Measurements from ENCODE around the gene EBF3. TPM values are rescaled to one million over a fixed set of nuclear protein-coding genes. Genes with fewer than 3 reads are reported as not detected.

The EBF3 gene
- total RNA-seq, 1 experiment from 2014 or later = 56.2 TPM

DNA sequence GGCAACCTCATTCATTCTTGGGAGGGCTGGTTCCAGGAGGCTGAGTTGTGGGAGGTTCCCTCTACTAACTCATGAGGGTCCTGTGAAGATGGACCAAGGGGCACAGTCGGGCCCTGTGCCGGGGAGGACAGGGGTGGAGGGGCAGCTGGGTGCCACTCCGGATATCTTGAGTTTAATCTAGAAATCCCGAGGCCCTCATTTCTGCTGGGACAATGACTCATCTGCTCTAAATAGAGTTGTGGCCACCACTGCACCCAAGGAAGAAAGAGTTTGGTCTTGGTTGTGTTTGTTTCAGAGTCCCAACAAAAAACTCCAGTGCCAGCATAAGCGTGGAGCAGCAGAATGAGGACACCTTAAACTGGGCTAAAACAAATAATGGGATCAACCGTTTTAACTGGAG is 82.4 kb downstream of the EBF3 start:
- Histone ChIP-seq H3K27ac (ENCODE audit: low read depth, low read length, poor library complexity, severe bottlenecking) (no peak overlapping the region), H3K4me1 (ENCODE audit: insufficient read depth, low read length, poor library complexity, severe bottlenecking) (peaks cover 10% of the 10 kb centered on the region), H3K9me3 (ENCODE audit: low read depth, low read length, poor library complexity, severe bottlenecking) (no peaks in the 10 kb centered on the region), H3K4me3 (ENCODE audit: low read depth, low read length, poor library complexity, severe bottlenecking) (no peak overlapping the region), H3K27me3 (replicated peaks; ENCODE audit: insufficient read depth, low read depth, low read length, poor library complexity) (no peaks in the 10 kb centered on the region), H3K36me3 (ENCODE audit: insufficient read depth, low read length, poor library complexity, severe bottlenecking) (peaks cover 4% of the 10 kb centered on the region)
- ChIA-PET POLR2A (ENCODE audit: low non-redundant PET) (no interaction called here), CTCF (no interaction called here)
- DNase-seq (ENCODE audit: low spot score) = no peak
- TF ChIP-seq, protein P1, sequence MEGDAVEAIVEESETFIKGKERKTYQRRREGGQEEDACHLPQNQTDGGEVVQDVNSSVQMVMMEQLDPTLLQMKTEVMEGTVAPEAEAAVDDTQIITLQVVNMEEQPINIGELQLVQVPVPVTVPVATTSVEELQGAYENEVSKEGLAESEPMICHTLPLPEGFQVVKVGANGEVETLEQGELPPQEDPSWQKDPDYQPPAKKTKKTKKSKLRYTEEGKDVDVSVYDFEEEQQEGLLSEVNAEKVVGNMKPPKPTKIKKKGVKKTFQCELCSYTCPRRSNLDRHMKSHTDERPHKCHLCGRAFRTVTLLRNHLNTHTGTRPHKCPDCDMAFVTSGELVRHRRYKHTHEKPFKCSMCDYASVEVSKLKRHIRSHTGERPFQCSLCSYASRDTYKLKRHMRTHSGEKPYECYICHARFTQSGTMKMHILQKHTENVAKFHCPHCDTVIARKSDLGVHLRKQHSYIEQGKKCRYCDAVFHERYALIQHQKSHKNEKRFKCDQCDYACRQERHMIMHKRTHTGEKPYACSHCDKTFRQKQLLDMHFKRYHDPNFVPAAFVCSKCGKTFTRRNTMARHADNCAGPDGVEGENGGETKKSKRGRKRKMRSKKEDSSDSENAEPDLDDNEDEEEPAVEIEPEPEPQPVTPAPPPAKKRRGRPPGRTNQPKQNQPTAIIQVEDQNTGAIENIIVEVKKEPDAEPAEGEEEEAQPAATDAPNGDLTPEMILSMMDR (conservative IDR thresholded peaks at IDR 0.05; ENCODE audit: low read depth, low read length) = no peak
- TF ChIP-seq EZH2 (IDR thresholded peaks at IDR 0.05; ENCODE audit: borderline replicate concordance, low read depth, low read length, poor library complexity, severe bottlenecking) = no peak
- intact Hi-C loops (cut with micrococcal nuclease; ENCODE audit: unreplicated experiment) = no loop called here
- no TSS peak for BruUV-seq (replicated peaks)

DNA sequence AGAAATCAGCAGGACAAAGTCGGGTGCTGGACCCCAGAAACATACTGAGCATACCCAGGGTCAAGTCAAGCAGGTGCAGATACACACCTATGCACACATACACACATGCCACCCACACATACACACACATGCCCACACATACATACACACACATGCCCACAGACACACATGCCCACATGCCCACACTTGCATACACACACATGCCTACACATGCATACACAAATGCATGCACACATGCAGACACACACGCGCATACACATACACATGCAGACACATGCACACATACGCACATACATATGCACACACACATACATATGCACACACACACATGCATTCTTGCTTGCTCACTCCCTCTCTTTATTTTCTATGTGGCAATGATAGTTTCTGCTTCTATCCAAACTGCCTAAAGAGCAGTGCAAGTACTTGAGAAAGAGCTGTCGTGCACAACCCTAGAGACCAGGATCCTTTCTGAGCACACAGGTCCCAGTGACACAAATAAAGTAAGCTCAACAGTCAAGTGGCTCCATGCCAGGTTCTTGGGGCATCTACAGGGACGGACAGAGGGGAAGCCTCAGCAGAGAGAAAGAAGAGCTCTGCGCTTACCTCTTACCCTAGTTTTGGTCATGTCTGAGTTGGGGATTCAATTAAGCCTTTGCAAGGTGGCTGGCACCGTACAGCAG is 83.7 kb downstream of the EBF3 start:
- CTCF ChIA-PET = no interaction called here
- Histone ChIP-seq H3K4me1 (ENCODE audit: insufficient read depth, low read length, poor library complexity, severe bottlenecking) (peaks cover 10% of the 10 kb centered on the region), H3K27ac (ENCODE audit: low read depth, low read length, poor library complexity, severe bottlenecking) (no peak overlapping the region), H3K9me3 (ENCODE audit: low read depth, low read length, poor library complexity, severe bottlenecking) (no peaks in the 10 kb centered on the region), H3K36me3 (ENCODE audit: insufficient read depth, low read length, poor library complexity, severe bottlenecking) (peaks cover 11% of the 10 kb centered on the region), H3K4me3 (ENCODE audit: low read depth, low read length, poor library complexity, severe bottlenecking) (no peak overlapping the region), H3K27me3 (replicated peaks; ENCODE audit: insufficient read depth, low read depth, low read length, poor library complexity) (no peaks in the 10 kb centered on the region)
- no TSS peak for BruUV-seq (replicated peaks)
- TF ChIP-seq, protein P1 (conservative IDR thresholded peaks at IDR 0.05; ENCODE audit: low read depth, low read length) = no peak
- no peak for TF ChIP-seq EZH2 (IDR thresholded peaks at IDR 0.05; ENCODE audit: borderline replicate concordance, low read depth, low read length, poor library complexity, severe bottlenecking)
- POLR2A ChIA-PET (ENCODE audit: low non-redundant PET) = no interaction called here
- no peak for DNase-seq (ENCODE audit: low spot score)
- intact Hi-C loops (cut with micrococcal nuclease; ENCODE audit: unreplicated experiment) = no loop called here

DNA sequence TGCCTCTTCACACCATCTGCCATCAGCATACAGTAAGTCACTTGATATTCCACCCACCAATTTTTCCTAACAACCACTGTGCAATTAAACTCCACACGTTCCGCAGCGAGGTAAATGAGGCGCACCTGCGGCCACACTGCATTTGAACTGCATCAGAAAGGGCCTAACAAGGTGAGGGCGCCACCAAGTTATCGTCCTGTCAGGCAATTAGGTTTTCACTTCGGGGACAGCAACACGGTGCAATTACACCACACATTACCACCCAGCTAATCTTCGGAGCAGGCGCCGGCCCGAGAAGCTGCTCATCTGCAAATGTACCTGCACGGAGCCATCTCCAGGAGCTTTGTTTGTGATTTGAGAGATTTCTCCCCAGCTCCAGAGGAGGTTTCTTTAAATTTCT is 84.4 kb downstream of the EBF3 start:
- no TSS peak for BruUV-seq (replicated peaks)
- Histone ChIP-seq H3K27me3 (replicated peaks; ENCODE audit: insufficient read depth, low read depth, low read length, poor library complexity) (no peaks in the 10 kb centered on the region), H3K27ac (ENCODE audit: low read depth, low read length, poor library complexity, severe bottlenecking) (no peak overlapping the region), H3K4me1 (ENCODE audit: insufficient read depth, low read length, poor library complexity, severe bottlenecking) (peaks cover 10% of the 10 kb centered on the region), H3K9me3 (ENCODE audit: low read depth, low read length, poor library complexity, severe bottlenecking) (no peaks in the 10 kb centered on the region), H3K36me3 (ENCODE audit: insufficient read depth, low read length, poor library complexity, severe bottlenecking) (peaks cover 12% of the 10 kb centered on the region), H3K4me3 (ENCODE audit: low read depth, low read length, poor library complexity, severe bottlenecking) (no peak overlapping the region)
- POLR2A ChIA-PET (ENCODE audit: low non-redundant PET) = no interaction called here
- intact Hi-C loops (cut with micrococcal nuclease; ENCODE audit: unreplicated experiment) = no loop called here
- TF ChIP-seq, protein P1 (conservative IDR thresholded peaks at IDR 0.05; ENCODE audit: low read depth, low read length) = no peak
- CTCF ChIA-PET = no interaction called here
- DNase-seq (ENCODE audit: low spot score) = no peak

Data from A673 (cell line).